Stimulated activated CD4-positive, alpha-beta T cell treated with anti-CD3 and anti-CD28 coated beads, Interleukin-1b, Interleukin-23, amount 100 ng/mL, for 4 hours (primary cell): ENCODE data around the gene SLC25A1.
"Not testable (repeated sequence)": the region's sequence is repeated elsewhere in the genome, so short reads cannot be mapped to it uniquely, and the experiment has no call there.

Experiments used
- DNase-seq, 2 donors: peaks; one replicate each; pipeline ENCODE4 v3.0.0-alpha.2; 2020; ENCODE audit warnings: low read depth in 2 of 2

The SLC25A1 gene

DNA sequence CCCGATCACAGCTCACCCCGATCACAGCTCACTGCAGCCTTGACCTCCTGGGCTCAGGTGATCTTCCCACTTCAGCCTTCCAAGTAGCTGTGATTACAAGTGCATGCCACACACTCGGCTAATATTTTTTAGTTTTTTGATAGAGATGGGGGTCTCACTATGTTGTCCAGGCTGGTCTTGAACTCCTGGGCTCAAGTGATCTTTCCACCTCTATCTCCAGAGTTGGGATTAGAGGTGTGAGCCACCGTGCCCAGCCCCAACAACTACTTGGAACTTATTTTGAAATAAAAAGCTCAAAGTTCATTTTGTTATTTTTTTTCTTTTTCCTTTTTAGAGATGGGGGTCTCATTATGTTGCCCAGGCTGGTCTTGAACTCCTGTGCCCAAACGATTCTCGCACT lies 27.8 kb upstream of the SLC25A1 start:
- DNase-seq, result no peak

DNA sequence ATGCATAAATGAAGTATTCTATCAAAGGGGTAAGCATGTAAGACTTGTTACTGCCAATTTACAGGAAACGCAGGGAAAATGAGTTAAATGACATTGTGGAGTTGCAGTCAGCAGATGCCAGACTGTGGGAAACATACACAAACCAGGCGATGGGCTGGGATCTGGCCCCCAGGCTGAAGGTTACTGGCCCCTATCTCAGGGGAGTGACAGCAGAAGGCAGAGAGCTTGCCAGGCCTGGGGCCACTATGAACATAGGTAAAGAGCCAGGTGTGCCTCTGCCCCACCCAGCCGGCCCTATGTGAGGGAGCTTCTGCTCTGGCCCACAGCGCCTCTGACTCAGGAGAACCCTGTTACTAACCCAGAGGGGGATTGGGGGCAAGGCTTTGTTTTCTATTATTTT lies 26.1 kb upstream of the SLC25A1 start:
- DNase-seq, result no peak

DNA sequence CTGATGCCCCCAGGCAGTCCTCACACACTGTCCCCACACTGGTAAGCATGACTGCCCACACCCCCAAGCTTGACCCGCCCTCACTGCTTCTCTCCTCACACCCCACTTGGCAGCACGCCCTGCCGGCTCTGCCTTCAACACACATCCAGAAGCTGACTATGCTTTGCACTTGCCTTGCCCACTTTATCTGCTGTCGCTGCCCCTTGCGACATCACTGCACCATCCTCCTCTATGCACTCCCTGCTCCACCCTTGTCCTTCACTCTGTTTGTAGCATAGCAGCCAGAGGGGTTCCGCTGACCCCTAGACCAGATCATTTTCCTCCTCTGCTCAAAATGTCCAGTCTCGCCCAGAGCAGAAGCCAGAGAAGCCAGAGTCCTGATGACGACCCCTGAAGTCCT lies 25.3 kb upstream of the SLC25A1 start:
- no peak for DNase-seq

DNA sequence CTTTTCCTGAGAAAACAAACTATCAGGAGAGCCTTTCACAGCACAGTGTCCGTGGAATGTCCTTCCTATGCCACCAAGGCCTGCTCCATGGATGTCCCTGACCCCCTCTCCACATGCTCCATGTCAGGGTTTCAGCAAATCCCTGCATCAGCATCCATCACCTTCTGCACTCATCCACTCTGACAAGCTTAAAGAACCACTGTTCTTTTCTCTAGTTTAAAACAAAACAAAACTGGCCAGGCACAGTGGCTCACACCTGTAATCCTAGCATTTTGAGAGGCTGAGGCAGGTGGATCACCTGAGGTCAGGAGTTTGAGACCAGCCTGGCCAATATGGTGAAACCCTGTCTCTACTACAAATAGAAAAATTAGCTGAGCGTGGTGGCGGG lies 24.3 kb upstream of the SLC25A1 start:
- DNase-seq, result not testable (repeated sequence)

DNA sequence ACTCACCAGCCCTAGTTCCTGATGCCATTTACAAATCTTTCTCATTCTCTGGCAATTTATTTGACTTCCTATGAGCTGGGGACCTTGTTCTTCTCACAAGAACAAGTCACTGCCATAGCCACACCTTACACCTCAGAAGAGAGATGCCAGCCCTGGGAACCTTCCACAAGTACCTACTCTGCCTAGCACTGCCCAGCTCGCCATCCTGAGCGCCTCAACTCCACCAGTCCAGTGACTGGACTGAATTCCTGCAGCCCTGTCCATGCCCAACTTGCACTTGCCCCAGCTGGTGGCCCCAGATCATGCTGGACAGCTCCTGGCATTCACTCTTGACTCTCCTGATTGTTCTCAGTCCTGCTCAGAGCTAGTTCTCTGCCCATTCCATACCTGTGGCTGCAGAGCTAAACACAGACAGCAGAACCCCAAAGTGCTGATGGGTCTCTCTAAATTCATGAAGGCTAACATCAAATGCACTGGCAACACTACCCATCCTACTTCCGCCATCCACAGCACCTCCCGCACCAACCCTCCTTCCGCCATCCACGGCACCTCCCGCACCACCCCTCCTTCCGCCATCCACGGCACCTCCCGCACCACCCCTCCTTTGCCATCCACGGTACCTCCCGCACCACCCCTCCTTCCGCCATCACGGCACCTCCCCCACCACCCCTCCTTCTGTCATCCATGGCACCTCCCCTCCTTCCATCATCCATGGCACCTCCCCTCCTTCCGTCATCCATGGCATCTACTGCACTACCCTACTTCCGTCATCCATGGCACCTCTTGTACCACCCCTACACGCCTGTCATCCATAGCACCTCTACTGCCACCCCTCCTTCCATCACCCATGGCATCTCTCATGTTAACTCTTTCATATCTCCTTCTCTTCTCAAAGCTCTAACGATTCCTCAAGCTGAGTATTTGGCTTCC lies 23.6 kb upstream of the SLC25A1 start:
- DNase-seq, result no peak

DNA sequence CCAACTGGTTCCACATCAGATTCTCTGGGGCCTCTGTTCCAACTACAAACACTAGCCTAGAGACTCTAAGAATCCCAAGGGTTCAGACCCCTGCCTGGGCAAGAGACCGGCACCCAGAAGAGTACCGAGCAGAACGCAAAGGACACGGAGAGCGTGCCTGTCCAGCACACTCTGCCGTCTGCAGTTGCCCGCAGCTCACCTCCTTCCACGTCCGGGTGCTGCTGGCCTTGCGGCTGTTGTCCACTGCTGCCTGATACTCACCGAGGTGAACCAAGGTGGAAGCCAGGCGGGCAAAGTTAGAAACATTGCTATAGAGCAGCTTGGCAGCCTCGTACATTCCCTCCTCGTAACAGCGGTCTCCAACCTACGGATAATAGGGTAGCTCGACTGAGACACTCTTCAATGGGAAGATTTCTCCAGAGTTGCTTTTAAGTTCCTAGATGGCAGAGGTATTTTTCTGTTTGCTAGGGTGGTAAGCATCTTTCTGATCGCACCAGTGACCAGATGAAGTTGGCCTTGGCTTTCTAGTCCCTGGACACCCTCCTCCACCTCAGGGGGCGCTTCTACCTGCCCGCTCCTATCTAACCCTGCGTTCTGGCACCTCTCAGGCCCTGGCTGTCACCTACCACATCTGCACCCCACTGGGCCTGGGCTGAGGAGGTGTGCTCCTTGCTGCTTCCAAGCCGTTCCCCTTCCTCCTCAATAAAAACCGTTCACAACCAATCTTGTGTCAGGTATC lies 22.8 kb upstream of the SLC25A1 start:
- DNase-seq, result no peak

DNA sequence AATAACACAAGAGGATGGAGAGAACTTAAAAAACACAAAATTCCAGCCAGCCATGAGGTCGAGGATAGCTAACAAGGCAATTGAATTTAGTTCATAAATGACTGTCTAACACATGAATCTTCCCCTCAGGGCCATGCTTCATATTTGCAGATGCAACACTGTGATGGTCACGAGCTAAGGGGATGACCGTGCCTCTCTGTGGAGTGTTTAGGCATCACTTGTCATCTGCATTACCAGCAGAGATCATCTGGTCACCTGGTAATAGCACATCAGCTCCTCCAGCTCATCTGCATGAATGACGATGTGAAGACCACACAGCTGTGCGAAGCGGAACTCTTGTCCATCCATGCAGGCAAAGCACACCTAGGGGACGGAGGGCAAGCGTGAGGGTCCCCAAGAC lies 20.9 kb upstream of the SLC25A1 start:
- no peak for DNase-seq

DNA sequence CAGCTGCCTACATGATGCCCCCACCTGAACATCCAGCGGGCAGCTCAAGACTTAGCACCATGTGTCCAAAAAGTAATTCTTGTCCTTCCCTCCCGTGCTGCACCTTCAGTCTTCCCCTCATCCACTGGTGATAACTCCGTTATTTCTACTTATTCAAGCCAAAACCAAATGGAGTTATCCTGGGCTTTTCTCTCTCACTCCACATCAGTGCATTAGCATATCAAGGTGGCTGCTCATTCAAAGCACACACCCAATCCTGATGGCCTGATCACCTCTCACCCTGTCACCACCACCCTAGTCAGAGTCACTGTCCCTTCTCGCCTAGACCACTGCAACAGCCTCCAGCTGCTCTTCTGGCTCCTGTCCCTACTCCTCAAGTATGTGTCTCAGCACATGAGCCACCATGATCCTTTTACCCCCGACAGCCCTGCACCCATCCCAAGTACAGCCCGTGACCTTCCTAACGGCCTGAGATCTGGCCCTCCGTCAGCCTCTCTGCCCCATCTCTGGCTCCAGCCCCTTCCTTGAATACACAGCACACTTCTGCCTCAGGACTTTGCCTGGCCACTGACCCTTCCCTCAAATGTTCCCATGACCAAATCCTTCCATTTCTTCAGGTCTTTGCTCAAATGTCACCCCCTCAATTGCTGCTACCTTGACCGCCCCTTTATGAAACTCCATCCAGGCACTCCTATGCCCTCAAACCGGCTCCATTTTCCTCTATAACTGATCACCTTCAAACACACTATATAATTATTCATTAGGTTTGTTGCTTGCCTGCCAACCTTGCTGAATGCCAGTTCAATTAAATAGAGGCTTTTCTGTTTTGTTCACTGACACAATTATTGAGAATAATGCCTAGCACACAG lies 19.7 kb upstream of the SLC25A1 start:
- DNase-seq, result no peak

DNA sequence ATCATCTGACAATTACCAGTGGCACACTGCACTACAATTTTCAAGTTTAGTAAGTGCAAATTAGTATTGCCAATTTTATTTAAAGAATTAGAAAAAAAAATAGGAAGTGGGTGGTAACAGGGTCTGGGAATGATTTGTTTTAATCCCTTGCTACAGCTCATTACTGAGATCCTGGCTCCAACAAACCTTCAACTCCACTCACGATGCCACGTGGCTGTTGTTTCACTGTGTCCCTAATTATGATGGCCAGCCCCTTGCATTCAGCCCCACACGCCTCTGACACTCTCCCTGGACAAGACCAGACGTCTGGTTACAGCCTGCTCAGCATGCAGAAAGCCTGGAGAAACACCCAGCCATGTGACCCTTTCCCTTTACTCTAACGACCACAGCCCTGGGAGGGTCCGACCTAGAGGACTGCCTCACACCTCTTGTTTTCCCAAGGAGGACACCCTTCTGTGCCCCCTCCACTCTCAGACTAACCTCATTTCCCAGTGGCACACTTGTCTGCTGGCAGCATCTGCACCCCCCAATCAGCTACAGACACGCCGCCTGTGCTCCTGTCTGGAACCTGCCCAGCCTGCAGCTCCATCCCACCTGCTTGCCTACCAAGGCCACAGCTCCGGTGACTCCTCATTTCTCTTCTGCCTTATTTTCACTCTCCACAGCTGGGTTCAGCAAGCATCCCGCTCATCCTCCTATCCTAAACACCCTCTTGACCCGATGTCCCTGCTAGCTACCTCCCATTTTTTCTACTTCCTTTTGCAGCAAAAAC lies 18.5 kb upstream of the SLC25A1 start:
- DNase-seq, result no peak

DNA sequence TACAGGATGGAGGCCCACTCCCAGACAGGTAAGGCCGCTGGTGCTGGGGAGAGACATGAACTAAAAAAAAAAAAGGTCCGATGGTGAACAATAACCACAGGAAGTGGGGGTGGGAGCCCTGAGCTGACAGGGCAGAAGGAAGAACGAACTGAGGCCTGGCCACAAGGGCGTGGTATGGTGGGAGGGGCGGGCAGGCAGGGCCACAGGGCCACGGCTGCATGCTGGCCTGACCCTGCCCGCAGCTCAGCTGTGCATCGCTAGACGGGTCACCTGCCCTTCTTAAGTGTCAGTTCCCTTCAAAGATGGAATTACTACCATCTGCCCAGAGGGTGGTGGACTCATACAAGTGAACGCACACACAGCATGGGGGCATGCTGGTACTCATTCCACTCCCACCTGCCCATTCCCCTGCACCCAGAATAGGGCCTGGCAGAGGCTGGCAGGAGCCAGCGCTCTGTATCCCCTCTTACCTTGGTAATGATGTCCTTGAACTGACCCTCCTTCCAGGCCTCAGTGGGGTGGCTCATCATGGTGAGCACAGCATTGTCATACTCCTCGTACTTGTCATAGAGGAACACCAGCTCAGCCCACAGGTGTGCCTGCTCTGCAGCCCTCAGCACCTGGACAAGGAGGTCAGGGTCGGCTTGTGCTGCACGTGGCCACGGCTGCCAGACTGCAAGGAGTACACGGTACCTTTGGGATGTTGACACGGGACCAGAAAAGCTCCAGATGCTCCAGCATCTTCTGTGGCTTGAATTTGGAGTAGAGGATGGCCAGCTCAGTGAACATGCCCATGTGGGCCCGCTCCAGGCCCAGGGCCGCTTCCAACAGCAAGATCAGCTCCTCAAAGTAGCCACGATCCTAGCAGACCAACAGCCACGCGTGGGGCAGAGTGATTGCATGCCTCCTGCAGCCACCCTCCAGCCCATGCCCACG lies 17.5 kb upstream of the SLC25A1 start:
- no peak for DNase-seq

DNA sequence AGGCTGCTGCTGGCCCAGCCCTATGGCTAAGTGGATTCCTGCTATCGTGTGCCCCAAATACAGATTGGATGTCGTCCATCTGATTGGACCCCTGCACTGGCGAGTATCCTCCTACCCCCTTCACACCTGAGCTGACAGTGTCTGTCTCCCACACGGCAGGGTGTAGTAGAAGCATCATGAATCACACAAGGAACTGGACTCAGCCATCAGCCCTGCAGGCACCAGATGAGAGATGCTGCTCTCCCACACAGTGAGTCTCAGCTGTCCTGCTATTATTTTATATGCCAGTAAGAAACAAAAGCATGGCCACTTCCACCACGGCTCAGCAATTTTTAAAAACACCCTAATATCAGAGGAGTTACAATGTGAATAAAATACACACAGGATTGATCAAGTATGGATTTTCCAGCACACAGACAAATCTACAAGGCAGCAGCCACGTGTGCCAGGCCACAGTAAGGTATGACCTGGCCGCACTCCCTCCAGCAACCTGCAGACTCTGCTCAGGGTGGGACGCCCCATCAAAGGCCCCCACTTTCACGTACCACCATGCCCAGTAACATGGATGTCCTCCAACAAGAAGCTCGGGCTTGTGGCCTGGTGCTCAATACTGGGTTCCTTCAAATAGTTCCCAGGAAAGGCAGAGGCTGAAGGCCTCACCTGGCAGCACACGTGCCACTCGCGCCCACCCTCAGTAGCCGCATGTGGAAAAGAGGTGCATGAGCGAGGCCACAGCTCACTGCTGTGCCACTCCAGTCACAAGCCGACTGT lies 16.4 kb upstream of the SLC25A1 start:
- no peak for DNase-seq

DNA sequence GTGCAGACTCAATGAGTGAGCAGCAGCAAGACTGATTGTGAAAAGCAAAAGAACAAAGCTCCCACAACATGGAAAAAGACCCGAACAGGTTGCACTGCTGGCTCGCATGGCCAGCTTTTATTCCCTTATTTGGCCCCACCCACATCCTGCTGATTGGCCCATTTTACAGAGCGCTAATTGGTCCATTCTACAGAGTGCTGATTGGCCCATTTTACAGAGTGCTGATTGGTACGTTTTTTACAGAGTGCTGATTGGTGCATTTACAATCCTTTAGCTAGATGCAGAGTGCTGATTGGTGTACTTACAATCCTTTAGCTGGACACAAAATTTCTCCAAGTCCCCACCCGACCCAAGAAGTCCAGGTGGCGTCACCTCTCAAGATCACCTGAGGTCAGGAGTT lies 15.3 kb upstream of the SLC25A1 start:
- DNase-seq, result no peak

DNA sequence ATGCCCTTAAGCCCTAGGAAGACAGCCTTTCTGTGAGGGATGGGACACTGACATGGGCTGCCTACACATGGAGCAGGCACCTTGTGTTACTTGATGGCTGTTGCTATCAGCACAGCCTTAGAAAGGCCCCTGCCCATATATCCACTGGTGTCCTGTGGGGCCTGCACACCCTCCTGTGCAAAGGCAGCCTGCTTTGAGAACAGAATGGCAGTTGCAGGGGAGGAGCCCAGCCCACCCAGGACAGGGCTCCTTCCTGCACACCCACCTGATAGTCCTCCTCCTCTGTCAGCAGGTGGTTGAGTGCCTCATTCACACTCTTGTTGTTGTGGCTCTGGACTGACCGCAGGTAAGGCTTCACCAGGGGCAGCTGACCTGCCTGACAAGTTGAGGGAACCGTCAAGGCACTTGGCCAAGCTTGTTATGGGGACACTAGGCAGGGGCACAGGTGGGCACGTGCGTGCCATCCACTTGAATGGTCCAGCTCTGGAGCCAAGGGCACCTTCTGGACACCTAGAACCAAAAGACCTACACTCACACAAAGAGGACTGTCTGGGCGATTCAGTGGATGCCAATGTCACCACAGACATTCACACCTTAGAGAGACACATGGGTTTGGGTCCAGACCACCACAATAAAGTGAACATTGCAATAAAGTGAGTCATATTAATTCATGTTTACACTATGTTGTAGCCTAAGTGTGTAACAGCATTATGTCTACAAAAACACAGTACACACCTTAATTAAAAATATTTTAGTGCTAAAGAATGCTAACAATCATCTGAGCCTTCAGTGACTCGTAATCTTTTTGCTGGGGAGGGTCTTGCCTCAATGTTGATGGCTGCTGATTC lies 9.4 kb upstream of the SLC25A1 start:
- DNase-seq, result no peak

DNA sequence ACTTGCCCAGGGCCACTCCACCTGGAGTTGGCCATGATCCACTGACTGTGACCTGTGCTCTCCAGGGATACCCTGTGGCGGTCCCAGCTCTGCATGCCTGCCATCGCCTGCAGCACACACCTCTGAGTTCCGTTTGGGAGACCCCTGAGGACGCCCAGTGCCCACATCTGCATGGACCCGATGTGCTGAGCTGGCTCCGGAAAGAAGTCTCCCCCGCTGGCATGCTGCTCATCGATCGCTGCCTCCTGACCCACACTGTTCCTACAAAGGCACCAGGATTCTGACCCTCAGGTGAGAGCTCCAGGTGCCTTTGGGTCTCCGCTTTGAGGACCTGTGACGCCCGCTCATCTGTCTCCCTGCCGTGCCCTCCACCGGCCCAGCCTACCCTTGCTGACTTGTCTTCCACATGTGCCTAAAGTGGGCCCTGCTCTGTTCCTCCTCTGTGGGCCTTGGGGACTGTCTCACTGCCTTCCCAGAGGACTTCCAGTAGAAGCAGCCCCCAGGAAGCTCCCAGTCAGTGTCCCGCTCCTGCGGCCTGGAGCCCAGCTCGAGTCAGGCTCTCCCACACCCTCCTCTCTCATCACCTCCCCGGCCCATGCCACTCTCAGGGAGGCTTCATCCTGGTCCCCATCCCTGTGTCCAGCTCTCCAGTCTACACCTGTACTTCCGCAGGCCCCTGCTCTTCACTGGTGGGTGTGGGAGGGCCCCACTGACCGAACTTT lies 5.9 kb upstream of the SLC25A1 start:
- DNase-seq, result no peak

DNA sequence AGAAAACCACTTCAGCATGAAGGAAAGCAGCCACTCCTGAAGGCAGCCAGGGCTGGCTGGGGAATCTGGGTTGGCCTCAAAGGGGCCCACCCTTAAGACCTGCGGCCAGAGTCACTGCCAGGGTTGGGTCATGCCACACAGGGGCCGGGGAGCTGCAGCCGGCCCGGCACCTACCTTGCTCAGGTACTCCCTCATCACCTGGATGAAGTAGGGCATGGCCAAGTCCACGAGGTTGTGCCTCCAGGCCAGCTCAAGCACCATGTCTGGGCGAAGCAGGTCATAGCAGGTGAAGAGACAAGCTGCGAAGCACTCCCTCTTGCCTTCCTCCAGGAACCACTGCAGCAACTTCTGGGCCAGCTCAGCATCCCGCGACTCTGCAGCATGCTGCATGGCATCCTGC lies 4.7 kb upstream of the SLC25A1 start:
- DNase-seq, result no peak

DNA sequence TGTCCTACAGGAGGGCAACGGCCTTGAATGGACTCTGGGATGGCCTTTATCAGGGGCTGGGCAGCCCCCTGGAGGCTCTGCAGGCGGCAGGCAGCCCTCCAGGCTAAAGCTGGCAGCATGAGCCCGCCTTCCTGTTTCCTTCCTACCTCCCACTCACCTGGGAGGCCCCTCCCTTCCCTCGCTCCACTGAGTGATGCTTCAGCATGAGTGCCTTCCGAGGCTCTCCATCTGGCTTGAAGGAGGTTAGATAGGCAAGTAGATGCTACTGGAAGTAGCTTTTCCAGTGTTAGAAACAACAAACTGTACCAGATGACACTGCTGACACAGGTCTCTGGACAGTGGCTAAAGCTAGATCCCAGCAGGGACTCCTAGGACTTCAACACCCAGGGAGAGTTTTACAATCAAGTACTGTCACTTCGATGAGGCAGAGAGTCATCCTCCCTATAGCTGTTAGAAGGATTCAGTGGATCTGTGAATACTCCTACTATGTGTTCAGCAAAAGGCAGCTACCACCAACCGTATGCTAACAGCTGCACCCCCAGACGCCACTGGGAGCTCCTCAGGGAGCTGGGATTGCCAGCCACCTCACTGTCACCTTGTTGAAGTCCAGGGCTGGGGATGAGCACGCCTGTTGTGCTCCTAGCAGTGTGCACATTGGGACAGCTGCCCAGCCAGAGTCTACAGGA lies 4.1 kb upstream of the SLC25A1 start:
- no peak for DNase-seq

DNA sequence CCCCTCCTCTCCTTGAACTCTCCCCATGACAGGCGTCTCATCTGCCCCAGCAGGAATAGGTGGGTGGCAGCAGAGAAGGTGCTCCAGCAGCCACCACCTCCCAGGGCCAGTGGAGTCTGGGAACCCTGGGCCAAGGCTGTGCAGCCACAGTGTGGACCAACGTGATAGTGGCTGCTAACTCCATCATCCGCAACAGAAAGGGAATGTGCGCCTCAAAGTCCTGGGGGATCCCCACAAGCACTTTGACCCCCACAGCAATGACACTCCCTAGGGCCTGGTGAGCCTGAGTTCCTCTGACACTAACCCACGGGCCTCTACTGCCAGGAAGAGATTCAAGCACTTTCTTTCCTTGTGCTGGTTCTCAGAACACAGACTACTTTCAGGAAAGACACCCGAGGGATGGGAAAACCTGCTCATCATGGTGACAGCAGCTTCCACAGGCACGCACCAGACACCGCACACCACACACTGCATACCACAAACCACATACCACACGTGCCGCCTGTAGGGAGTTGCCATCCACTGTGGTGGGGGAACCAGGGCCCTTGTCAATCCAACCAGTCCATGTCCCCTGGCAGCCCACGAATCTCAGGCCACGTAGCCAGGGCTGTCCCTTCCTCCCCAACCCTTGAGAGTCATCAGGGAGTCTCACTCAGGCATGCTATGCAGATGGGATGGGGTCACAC lies 3.4 kb upstream of the SLC25A1 start:
- DNase-seq, result no peak
